Measurements from ENCODE around the gene ANTXR1.

The ANTXR1 gene

GRCh38 chr2:68997401-68997800, 15.6 kb upstream of the ANTXR1 start:
- no peak for TF ChIP-seq CTCF (IDR thresholded peaks at IDR 0.05; ENCODE audit: control insufficient read depth, extremely low read depth, insufficient read depth)
- DNase-seq (ENCODE audit: low read depth) = no peak
- H3K4me3 ChIP-seq (ENCODE audit: low read depth, low read length) = no peak overlapping the region

- TF ChIP-seq CTCF (IDR thresholded peaks at IDR 0.05; ENCODE audit: control insufficient read depth, extremely low read depth, insufficient read depth) = no peak
- DNase-seq (ENCODE audit: low read depth) = no peak
- no peak overlapping the region for H3K4me3 ChIP-seq (ENCODE audit: low read depth, low read length)
Observed at GRCh38 chr2:69001879-69002278, 11.1 kb upstream of the ANTXR1 start.

- no peak for TF ChIP-seq CTCF (IDR thresholded peaks at IDR 0.05; ENCODE audit: control insufficient read depth, extremely low read depth, insufficient read depth)
- DNase-seq (ENCODE audit: low read depth) = no peak
- no peak overlapping the region for H3K4me3 ChIP-seq (ENCODE audit: low read depth, low read length)
Observed at GRCh38 chr2:69003731-69004130, 9.2 kb upstream of the ANTXR1 start.

GRCh38 chr2:69007169-69007568, 5.8 kb upstream of the ANTXR1 start:
- no peak for DNase-seq (ENCODE audit: low read depth)
- no peak for TF ChIP-seq CTCF (IDR thresholded peaks at IDR 0.05; ENCODE audit: control insufficient read depth, extremely low read depth, insufficient read depth)
- no peak overlapping the region for H3K4me3 ChIP-seq (ENCODE audit: low read depth, low read length)

- no peak for DNase-seq (ENCODE audit: low read depth)
- no peak for TF ChIP-seq CTCF (IDR thresholded peaks at IDR 0.05; ENCODE audit: control insufficient read depth, extremely low read depth, insufficient read depth)
- H3K4me3 ChIP-seq (ENCODE audit: low read depth, low read length) = no peak overlapping the region
Observed at GRCh38 chr2:69007603-69008002, 5.4 kb upstream of the ANTXR1 start.

- no peak for DNase-seq (ENCODE audit: low read depth)
- no peak for TF ChIP-seq CTCF (IDR thresholded peaks at IDR 0.05; ENCODE audit: control insufficient read depth, extremely low read depth, insufficient read depth)
- no peak overlapping the region for H3K4me3 ChIP-seq (ENCODE audit: low read depth, low read length)
Observed at GRCh38 chr2:69010437-69011194, 2.4 kb upstream of the ANTXR1 start.

GRCh38 chr2:69011611-69012157, 1.3 kb upstream of the ANTXR1 start:
- no peak for DNase-seq (ENCODE audit: low read depth)
- no peak overlapping the region for H3K4me3 ChIP-seq (ENCODE audit: low read depth, low read length)
- no peak for TF ChIP-seq CTCF (IDR thresholded peaks at IDR 0.05; ENCODE audit: control insufficient read depth, extremely low read depth, insufficient read depth)
